Ishikawa (cell line): ENCODE measurements around the gene L3MBTL1.

ENCODE experiments used
- CEBPB ChIP-seq: IDR thresholded peaks from 2 replicates; pipeline ENCODE4 v1.6.1; 2012
- CREB1 ChIP-seq: IDR thresholded peaks from 2 replicates; pipeline ENCODE4 v1.6.1; 2012; ENCODE audit warnings: low read depth
- EGR1 ChIP-seq: IDR thresholded peaks from 2 replicates; pipeline ENCODE4 v1.6.1; 2012
- EP300 ChIP-seq: IDR thresholded peaks from 2 replicates; pipeline ENCODE4 v1.6.1; 2012; ENCODE audit warnings: borderline replicate concordance
- FOXM1 ChIP-seq: IDR thresholded peaks from 2 replicates; pipeline ENCODE4 v1.6.1; 2012; ENCODE audit warnings: low read depth, borderline replicate concordance
- NFIC ChIP-seq: IDR thresholded peaks from 2 replicates; pipeline ENCODE4 v1.6.1; 2012
- RAD21 ChIP-seq: IDR thresholded peaks from 2 replicates; pipeline ENCODE4 v1.6.1; 2012; ENCODE audit warnings: low read depth
- TAF1 ChIP-seq: IDR thresholded peaks from 2 replicates; pipeline ENCODE4 v1.6.1; 2012; ENCODE audit warnings: low read depth, mild to moderate bottlenecking
- TCF12 ChIP-seq: IDR thresholded peaks from 2 replicates; pipeline ENCODE4 v1.6.1; 2012; ENCODE audit warnings: low read depth
- TEAD4 ChIP-seq: IDR thresholded peaks from 2 replicates; pipeline ENCODE4 v1.6.1; 2012
- YY1 ChIP-seq: IDR thresholded peaks from 2 replicates; pipeline ENCODE4 v1.6.1; 2012; ENCODE audit warnings: low read depth
- ZBTB7A ChIP-seq: IDR thresholded peaks from 2 replicates; pipeline ENCODE4 v1.6.1; 2012; ENCODE audit warnings: low read depth
- TF ChIP-seq, protein P1 (sequence below): IDR thresholded peaks from 2 replicates; pipeline ENCODE4 v1.6.1; 2012
- TF ChIP-seq, protein P2 (sequence below): IDR thresholded peaks from 2 replicates; pipeline ENCODE4 v1.6.1; 2012
- TF ChIP-seq, protein P3 (sequence below): IDR thresholded peaks from 2 replicates; pipeline ENCODE4 v1.6.1; 2012; ENCODE audit warnings: low read depth, mild to moderate bottlenecking

The L3MBTL1 gene

DNA sequence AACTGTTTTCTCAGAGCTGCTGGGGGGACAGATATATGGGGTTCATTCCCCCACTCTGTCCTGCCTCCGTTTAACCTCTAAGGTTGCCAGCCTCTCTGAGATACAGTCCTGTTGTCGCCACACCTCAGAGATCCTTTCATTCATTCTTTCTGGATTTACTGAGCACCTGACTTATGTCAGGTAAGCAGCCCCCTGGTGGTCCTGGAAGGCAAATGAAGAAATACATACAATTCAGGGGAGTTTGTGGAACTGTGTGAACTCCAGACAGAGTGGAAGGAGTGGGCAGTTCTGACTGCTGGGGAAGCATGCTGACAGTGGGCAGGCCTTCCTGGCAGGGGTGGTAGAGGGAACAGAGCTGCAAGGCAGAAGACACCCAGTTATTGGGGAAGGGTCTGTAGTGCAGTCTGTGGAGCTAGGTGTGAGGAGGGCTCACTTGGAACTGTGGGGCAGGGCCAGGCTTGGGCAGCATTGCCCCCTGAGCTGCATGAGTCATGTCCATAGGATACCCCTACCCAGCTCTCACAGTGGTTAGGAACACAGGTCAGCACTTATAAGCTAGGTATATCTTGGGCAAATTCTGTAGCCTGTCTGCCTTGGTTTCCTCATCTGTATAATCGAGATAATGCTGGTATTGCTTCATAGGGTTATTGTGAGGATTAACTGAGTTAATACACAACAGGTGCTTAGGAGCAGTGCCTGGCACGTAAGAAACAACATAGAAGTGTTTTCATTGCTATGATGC, 38.5 kb downstream of the L3MBTL1 start:
- no peak for TF ChIP-seq EP300
- TF ChIP-seq, protein P1, sequence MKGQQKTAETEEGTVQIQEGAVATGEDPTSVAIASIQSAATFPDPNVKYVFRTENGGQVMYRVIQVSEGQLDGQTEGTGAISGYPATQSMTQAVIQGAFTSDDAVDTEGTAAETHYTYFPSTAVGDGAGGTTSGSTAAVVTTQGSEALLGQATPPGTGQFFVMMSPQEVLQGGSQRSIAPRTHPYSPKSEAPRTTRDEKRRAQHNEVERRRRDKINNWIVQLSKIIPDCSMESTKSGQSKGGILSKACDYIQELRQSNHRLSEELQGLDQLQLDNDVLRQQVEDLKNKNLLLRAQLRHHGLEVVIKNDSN, result no peak
- no peak for TF ChIP-seq CEBPB
- TF ChIP-seq TAF1, result no peak
- TF ChIP-seq, protein P2, sequence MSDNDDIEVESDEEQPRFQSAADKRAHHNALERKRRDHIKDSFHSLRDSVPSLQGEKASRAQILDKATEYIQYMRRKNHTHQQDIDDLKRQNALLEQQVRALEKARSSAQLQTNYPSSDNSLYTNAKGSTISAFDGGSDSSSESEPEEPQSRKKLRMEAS, result no peak

DNA sequence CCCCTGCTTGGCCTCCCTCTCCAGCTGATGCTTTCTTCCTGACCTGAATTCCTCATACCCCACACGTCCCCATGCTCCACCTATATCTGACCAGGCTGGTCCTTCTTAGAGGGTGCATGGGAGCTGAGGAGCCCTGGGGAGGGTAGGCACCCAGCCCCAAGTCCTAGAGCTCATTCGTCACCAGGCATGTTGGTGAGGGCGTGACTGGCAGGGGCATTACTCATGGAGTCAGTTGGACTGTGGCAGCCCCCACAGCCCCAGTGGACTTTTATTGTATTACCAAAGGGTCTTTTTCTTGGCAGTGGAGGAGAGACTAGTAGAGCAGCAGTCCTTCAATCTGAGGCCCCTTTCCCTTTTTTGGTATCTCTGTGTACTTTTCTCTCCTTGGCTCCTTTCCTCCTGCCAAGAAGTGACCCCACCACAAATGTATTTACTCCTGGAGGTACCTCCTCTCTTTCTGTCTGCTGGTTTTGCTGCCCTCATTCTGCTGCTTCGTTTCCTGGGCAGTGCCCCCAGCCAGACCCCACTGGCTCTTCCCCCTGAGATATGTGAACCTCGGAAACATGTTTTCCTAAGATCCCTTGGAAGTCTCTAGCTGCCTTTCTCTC, 40.9 kb downstream of the L3MBTL1 start:
- TF ChIP-seq YY1 (no peak), EP300 (no peak), EGR1 (no peak), ZBTB7A (no peak), NFIC (no peak), TEAD4 (no peak), CEBPB (no peak), TAF1 (no peak), TCF12 (no peak)
- TF ChIP-seq, protein P3, sequence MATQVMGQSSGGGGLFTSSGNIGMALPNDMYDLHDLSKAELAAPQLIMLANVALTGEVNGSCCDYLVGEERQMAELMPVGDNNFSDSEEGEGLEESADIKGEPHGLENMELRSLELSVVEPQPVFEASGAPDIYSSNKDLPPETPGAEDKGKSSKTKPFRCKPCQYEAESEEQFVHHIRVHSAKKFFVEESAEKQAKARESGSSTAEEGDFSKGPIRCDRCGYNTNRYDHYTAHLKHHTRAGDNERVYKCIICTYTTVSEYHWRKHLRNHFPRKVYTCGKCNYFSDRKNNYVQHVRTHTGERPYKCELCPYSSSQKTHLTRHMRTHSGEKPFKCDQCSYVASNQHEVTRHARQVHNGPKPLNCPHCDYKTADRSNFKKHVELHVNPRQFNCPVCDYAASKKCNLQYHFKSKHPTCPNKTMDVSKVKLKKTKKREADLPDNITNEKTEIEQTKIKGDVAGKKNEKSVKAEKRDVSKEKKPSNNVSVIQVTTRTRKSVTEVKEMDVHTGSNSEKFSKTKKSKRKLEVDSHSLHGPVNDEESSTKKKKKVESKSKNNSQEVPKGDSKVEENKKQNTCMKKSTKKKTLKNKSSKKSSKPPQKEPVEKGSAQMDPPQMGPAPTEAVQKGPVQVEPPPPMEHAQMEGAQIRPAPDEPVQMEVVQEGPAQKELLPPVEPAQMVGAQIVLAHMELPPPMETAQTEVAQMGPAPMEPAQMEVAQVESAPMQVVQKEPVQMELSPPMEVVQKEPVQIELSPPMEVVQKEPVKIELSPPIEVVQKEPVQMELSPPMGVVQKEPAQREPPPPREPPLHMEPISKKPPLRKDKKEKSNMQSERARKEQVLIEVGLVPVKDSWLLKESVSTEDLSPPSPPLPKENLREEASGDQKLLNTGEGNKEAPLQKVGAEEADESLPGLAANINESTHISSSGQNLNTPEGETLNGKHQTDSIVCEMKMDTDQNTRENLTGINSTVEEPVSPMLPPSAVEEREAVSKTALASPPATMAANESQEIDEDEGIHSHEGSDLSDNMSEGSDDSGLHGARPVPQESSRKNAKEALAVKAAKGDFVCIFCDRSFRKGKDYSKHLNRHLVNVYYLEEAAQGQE, result no peak
- TF ChIP-seq, protein P1, result no peak
- TF ChIP-seq, protein P2, result no peak

DNA sequence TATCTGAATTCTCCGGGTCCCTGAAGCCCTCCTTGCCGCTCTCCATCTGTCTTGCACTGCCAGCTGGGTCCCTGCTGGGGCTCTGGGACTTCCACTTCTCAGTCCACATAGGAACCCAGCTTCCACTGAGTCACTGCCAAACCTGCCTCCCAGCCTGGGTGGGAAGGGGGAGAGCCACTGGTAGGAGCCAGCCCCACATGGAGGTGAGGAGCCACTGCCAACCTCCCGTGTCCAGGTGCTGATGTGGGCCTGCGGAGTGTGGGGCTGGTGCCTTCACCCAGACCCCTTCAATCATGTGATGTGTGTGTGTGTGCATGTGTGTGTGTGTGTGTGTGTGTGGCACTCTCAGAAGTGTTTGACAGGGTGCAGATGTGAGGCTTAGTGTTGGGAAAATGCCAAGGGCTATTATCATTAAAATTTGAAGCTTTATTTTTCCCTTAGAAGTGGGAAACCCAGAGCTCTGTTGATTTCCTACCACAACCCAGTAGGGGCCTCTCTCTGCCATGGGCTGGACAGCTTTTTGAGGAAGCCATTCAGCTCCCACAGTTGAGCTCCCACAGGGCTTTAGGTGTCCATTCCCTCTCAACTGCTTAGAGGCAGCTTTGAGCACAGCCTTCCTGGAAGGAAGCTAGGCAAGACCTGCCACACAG, 42.0 kb downstream of the L3MBTL1 start:
- no peak for TF ChIP-seq EP300
- TF ChIP-seq TCF12, result no peak
- TF ChIP-seq ZBTB7A, result no peak
- TF ChIP-seq RAD21, result no peak
- TF ChIP-seq, protein P1, result no peak

DNA sequence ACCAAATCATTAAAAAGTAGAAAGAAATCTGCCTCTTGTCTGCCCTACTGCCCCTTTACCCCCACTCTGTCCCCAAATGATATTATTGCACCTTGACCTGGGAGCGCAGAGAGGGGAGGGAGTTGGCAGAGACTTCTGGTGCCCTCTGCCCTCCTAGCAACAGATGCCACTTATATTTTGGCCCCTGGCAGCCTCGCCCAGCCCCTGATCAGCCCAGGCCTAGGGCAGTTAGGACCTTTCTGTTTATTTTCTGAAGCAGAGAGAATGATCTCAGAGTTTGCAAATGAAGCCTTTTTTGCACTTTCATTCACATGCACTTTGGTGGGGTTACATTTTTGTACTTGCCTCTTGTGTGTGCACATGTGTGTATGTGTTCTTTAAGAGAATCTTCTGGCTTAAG, 43.0 kb downstream of the L3MBTL1 start:
- no peak for TF ChIP-seq TCF12
- no peak for TF ChIP-seq RAD21
- TF ChIP-seq FOXM1, result no peak
- no peak for TF ChIP-seq TEAD4
- no peak for TF ChIP-seq ZBTB7A
- TF ChIP-seq, protein P1, result no peak
- TF ChIP-seq CREB1, result no peak
- TF ChIP-seq, protein P3, result no peak
- TF ChIP-seq TAF1, result no peak
- TF ChIP-seq, protein P2, result no peak
- TF ChIP-seq YY1, result no peak
- TF ChIP-seq EP300, result no peak
- TF ChIP-seq CEBPB, result no peak

DNA sequence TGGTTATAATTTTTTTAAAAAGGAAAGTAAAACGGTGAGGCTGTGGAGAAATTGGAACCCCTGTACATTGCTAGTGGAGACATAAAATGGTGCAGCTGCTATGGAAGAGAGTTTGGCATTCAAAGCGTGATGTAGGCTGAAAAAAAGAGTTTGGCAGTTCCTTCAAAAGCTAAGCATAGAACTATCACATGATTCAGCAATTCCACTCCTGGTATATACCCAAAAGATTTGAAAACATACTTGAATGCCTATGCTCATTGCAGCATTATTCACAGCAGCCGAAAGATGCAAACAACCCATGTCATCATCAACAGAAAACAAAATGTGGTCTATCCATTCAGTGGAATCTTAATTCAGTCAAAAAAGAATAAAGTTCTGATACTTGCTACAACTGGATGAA, 46.9 kb downstream of the L3MBTL1 start:
- TF ChIP-seq NFIC (no peak), TCF12 (no peak)
- TF ChIP-seq, protein P1, result no peak
- TF ChIP-seq, protein P3, result no peak
